H1 (cell line): ENCODE measurements around the gene ZFP36L2. TPM values are rescaled to one million over a fixed set of nuclear protein-coding genes. Genes with fewer than 3 reads are reported as not detected.

Experiments
- CHD7 ChIP-seq: fragments of 300-600 bp; sonication (generic); IDR thresholded peaks from 2 replicates; pipeline ENCODE4 v1.7.1; 2012; ENCODE audit warnings: low read length, moderate library complexity, mild to moderate bottlenecking, inconsistent platforms; ENCODE audit not compliant: insufficient replicate concordance
- CTCF ChIP-seq, 3 experiments: IDR thresholded peaks; 1 replicate in 2 of 3; 2 replicates in 1 of 3; pipeline versions ENCODE4 v1.5.1 to v1.6.1; 2011; ENCODE audit warnings: low read length in 3 of 3, mild to moderate bottlenecking in 3 of 3, inconsistent platforms in 2 of 3, low read depth in 1 of 3, moderate library complexity in 1 of 3; ENCODE audit not compliant: insufficient read depth in 1 of 3; ENCODE audit errors: control extremely low read depth in 1 of 3
- NRF1 ChIP-seq: IDR thresholded peaks from 2 replicates; pipeline ENCODE4 v1.6.1; 2011; ENCODE audit warnings: mild to moderate bottlenecking, low read depth, low read length, improper control_type of control experiment
- TAF7 ChIP-seq: optimal IDR thresholded peaks from 2 replicates; pipeline ENCODE3; 2011; ENCODE audit warnings: low read depth, mild to moderate bottlenecking, inconsistent platforms, low read length, moderate library complexity, borderline replicate concordance
- USF2 ChIP-seq: IDR thresholded peaks from 2 replicates; pipeline ENCODE4 v1.6.1; 2011; ENCODE audit warnings: low read length, improper control_type of control experiment
- polyA plus RNA-seq, 7 experiments: library from polyadenylated mRNA; depleted of rRNA in 3 of 7; stranded (reverse) in 5 of 7; unstranded in 2 of 7; fragments of >200 nt in 5 of 7; fragments of 200-250 nt in 2 of 7; gene quantifications; 1 replicate in 5 of 7; 2 replicates in 1 of 7; 4 replicates in 1 of 7; pipeline versions ENCODE4 v1.2.1 to v1.2.3, GENCODE V29; 2011 to 2013; ENCODE audit warnings: missing spikeins in 2 of 7, mixed read lengths in 2 of 7
- total RNA-seq: library from RNA; stranded (reverse); fragmentation: NEBNext Ultra II Directional; extraction: Animal tissue kit (Norgen Biotek cat#: 25700); gene quantifications from 2 replicates; pipeline ENCODE4 v1.2.1, GENCODE V29; 2021

The ZFP36L2 gene
- total and polyA plus RNA-seq, 2 of the 8 experiments (the other 6 are each of a cell fraction or from before 2014, with no cell fraction given) = 13.4 to 102 TPM

- TF ChIP-seq TAF7 (no peak), CTCF (IDR thresholded peaks at IDR 0.05; ENCODE audit: control extremely low read depth in 1 of 3, insufficient read depth in 1 of 3, low read depth in 1 of 3, low read length in 3 of 3) (no peak), USF2 (no peak), NRF1 (no peak), CHD7 (no peak)
These were observed 47.5 kb downstream of the ZFP36L2 start (continued) for GRCh38 chr2:43178602-43179542.
